ENCODE measurements around the gene DENND1A.

DNA sequence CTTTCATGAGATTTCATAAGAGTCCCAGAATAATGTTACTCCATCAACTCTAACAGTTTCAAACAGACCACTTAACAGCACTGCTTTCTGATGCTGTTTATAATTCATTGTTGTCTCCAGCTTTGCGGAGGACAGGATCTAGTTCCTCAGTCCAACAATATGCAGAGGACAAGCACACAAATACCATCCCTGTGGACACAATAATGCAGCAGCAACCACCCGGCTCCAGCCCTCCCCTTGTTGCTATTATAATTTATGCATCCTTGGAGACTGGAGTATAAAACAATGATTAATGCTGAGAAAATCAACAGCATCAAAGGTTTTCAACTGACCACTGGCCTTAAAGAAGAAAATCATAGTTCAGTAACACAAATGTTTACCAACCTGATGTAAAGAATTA is 108.3 kb downstream of the DENND1A start:
- TF ChIP-seq POLR2A (IDR thresholded peaks at IDR 0.05): no peak
- TF ChIP-seq, protein P1, sequence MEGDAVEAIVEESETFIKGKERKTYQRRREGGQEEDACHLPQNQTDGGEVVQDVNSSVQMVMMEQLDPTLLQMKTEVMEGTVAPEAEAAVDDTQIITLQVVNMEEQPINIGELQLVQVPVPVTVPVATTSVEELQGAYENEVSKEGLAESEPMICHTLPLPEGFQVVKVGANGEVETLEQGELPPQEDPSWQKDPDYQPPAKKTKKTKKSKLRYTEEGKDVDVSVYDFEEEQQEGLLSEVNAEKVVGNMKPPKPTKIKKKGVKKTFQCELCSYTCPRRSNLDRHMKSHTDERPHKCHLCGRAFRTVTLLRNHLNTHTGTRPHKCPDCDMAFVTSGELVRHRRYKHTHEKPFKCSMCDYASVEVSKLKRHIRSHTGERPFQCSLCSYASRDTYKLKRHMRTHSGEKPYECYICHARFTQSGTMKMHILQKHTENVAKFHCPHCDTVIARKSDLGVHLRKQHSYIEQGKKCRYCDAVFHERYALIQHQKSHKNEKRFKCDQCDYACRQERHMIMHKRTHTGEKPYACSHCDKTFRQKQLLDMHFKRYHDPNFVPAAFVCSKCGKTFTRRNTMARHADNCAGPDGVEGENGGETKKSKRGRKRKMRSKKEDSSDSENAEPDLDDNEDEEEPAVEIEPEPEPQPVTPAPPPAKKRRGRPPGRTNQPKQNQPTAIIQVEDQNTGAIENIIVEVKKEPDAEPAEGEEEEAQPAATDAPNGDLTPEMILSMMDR (IDR thresholded peaks at IDR 0.05): no peak
